SW 1271 (cell line): Measurements from ENCODE around the gene DNAJA3.
A peak's percentile ranks its signal among the peaks of the same experiment; 100 is the strongest.
"Not testable (repeated sequence)": the region's sequence is repeated elsewhere in the genome, so short reads cannot be mapped to it uniquely, and the experiment has no call there.

Source experiments
- DNase-seq, 2 experiments: peaks; one replicate each; lab custom pipeline; 2025; lab: John Stamatoyannopoulos, UW

DNAJA3 gene

DNA sequence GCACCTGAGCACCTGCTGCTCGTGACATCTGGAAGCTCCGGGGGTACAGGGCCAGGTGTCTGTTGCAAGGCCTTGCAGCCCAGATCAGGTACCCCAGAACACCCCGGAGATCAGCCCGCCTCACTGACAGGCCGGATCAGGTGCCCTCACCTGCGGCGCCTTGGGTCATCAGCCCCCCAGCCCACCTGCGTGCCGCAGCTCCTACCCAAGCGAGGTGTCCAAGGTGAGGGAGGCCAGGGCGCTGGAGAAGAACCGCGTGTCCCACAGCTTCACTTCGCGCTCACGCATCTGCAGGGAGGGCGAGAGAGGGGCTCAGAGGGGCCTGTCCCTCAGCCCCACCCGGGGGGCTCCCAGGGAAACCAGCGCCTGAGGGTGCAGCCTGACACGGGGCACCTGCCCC lies 37.9 kb upstream of the DNAJA3 start:
- DNase-seq = no peak

DNA sequence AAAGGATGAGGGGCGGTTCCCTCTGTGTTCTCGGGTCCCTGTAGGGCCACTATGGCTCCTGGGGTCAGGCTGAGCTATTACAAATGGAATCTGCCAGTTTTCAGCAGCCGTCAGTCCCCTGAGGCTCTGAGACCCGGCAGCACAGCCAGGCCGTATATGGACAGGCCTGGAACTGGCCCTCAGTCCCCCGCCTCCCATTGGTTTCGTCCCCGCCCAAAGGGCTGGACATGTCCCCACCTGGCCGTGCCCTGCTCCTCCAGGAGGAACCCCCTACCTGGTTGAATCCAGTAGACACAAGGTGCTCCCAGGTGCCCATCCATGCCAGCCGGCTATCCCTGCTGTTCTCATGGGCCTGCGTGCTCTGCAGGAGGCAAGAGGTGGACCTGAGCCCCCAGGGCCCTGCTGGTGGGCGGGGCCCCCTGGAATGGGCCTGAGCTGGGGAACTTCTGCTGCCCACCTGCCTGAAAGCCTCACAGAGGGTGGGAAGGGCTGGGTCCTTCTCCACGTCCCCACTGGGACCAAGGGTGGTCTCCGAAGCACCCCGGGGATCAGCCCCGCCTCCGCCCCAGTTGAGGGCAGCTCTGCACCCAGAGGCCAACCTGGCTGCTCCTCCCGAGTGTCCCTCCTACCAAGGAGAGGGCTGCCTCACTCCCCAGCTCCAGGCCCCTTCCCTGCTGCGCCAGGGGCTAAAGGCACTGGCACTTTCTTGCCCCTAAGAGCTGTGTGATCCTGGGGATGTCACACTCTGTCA lies 37.2 kb upstream of the DNAJA3 start:
- no peak for DNase-seq

DNA sequence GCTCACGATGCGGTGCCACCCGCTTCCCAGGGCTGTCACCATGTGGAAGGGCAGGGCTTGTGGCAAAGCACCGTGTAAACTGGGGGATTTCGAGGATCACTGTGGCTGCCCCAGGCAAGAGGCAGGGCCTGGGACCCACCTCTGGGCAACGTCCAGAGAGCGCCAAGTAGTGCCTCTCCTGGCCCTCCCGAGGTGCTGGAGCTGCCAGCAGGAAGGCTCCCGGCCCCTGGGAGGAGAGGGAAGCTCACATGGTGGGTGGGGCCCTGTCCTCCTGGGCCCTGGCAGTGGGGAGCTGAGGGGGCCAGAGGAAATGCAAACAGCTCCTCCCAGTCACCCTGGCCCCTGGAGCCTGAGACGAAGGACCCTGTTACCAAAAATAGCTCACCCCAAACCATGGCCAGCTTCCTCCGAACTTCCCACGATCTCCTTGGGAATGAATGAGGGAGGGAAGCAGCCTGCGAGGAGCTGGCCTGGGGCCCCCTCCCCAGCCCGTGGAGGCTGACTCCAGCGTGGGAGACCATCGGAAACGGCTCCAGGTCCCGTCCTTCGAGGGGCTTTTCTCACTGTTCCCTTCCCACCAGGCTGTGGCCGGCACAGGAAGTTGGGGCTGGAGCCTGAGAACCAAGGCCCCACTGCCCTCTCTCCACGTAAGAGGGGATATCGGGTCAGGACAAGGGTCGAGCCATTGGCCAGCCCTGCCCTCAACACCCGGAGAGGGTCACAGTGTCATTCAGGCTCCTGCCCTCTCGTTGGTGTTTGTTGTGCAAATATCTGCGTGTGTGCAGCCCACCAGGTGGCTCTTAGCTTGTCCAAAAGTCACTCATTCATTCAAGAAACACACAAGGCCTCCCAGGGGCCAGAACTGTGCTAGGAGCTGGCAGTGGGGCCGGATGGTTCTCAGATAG lies 36.4 kb upstream of the DNAJA3 start:
- no peak for DNase-seq

DNA sequence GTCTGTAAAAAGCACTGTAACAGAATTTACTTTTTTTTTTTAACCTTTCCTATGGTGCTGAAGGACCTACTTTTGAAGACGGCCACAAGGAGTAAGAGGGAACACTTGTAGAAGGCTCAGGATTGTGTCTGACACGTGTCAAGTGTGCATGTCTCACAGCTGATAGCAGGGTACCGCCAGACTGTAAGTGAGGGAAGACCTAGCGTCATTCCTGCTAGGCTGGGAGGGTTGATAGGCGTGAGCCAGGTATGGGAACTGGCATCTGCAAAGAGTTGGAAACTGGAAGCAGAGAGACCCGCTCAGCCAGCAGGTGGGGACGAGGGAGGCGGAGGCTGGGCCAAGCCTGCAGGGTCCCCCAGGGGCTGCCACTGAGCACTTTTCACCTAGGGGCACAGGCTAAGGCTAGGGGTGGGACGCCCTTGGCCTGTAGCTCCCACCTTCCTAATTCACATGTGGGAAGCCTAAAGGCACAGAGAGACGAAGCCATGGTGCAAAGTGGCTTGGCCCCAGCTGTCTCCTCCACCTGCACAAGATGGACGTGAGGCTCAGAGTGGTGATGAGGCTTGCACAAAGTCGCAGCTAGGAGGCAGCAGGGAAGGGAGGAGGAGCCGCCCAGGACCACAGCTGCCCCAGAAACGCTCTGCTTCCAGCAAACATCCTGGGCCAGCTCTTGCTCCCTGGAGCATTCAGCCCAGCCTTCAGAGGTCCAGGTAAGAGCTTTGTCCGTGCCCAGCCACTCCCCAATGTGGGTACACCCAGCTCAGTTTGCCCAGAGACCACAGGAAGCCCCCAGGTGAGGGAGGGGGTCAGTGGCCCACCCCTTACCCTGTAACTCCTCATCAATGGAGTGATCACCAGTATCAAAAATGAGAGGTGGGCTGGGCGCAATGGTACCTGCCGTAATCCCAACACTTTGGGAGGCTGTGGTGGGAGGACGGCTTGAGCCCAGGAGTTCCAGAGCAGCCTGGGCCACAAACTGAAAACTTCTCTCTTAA lies 35.1 kb upstream of the DNAJA3 start:
- no peak for DNase-seq

DNA sequence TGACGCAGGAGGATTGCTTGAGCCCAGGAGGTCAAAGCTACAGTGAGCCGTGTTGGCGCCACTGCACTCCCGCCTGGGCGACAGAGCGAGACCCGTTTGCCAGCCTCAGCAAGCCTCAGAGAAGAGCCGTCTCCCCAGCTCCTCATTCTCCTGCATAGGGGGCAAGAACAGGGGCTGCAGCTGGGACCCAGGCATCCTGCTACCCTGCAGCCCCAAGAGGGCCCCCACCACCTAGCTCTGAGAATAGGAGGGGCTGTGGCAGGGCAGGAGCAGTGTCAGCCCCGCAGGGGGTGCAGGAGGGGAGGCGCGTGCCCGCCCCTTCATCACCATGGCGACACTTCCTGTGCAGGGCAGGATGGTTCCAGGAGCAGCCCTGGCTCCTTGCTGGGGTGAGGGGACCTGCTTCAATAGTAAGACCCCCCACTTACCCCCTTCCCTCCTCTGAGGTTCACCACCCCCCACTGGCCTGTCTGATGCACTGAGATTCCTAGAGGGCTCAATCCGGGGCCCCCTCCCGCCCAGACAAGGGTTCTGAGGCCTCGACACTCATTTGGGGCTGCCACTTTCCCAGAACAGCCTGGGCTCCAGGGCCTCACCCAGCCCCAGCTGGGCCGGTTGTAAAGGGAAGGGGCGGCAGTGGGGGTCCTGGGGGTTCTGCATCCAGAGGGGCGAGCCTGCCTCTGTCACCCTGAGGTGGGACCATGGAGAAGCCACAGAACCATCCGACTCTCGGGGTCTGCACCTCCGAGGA lies 33.9 kb upstream of the DNAJA3 start:
- DNase-seq = no peak

DNA sequence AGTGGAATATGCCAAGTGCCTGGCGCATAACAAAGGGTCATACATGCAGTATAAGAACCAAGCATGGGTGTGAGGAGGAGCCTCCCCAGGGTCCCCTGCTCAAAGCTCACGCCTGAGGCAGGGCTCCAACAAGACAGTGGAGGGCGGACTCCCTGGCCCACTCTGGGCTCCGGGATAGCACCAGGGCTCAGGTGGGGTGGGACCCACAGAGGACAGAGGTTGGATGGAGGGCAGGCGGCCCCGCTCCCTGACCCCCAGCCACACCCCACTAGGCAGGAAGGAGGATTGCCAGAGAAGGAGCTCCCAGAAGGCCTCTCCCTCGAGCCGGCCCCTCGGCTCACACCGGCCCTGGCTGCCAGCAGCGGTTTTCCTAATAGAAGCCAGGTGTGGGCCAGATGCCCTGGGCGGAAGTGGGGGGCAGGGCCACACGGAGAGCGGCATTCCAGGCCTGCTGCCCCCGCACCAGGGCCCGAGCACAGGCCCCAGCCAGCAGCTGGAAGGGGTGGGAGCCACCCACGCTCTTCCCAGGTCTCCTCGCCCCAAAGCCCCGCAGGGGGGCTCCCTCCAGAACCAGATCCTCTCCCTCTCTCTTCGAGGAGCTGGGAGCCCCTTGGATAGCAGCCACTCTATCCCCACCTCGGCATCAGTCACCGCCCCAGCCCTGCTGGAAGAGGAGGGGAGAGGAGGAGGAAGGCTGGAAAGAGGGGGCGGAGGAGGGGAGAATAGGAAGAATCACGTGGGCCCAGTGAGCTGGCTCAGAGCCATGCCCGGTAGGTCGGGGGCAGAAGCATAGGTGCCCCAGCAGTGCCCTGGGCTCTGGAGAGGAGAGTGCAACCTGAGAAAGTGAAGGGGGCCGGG lies 33.1 kb upstream of the DNAJA3 start:
- no peak for DNase-seq

DNA sequence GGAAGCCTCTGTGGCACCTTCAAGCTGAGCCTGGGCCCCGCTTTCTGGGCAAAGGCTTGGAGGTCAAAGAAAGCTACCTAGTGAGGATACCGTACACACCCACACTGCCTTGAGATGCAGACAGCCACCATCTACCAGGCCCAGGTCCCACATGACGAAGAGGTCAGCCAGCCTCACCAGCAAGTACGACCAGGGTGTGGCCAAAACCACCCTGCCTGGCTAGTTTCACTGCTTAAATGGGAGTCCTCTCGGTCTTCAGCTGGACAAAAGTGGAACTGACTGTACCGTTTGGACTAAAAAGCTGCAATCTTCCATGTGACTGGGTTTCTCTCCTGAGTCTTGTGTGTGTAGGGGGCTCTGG lies 32.4 kb upstream of the DNAJA3 start:
- DNase-seq = no peak

DNA sequence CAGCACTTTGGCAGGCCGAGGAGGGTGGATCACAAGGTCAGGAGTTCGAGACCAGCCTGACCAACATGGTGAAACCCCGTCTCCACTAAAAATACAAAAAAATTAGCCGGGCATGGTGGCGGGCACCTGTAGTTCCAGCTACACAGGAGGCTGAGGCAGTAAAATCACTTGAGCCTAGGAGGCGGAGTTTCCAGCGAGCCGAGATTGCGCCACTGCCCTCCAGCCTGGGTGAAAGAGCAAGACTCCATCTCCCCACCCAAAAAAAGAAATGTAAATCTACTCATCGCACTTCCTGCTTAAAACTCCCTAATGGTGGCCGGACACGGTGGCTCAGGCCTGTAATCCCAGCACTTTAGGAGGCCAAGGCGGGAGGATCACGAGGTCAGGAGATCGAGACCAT lies 31.8 kb upstream of the DNAJA3 start:
- not testable (repeated sequence) for DNase-seq

DNA sequence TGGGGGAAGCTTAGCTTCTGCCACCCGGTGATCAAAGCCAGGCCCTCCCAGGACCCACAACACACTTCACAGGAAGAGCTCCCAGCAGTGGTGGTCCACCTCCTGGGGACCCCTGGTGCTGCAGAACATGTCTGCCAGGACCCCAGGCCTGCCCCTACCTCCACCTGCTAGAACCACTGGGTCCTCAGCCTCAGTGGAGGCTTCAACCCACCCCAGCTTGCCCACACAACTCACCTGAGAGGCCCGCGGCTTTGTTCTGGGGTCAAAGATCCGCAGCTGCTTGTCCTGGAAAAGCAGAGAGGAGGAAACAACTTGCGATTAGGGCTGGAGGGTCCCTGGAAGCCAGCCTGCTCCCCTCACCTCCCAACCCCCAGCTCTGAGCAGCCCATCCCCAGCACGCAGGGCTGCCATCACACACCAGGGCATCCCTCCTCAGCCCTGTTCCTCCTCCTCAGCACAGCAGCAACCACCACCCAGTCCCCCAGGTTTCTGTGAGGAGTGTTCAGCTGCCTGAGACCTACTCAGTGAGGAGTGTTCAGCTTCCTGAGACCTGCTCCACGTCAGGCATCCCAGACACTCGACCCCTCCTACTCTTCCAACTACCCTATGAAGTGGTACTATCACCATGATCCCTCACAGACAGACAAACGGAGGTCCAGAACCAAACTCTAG lies 30.5 kb upstream of the DNAJA3 start:
- DNase-seq = no peak

DNA sequence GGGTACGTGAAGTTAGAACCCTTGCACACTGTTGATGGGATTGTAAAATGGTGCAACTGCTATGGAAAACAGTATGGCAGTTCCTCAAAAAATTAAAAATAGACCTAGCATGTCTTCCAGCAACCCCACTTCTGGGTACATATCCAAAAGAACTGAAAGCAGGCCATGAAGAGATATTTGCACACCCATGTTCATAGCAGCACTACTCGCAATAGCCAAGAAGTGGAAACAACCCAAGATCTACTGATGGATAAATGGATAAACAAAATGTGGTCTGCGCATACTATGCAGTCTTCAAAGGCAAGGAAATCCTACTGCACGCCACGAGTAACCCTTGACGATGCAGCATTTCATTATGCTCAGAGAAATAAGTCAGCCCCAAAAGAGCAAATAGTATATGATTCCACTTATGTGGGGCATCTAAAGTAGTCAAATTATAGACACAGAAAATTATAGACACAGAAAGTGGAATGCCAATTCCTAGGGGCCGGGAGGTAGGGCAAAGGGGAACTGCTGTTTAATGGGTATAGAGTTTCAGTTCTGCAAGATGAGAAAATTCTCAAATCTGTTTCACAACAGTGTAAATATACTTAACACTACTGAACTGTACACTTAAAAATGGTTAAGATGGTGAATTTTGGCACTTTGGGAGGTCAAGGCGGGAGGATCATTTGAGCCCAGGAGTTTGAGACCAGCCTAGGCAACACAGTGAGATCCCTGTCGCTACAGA lies 26.5 kb upstream of the DNAJA3 start:
- no peak for DNase-seq

DNA sequence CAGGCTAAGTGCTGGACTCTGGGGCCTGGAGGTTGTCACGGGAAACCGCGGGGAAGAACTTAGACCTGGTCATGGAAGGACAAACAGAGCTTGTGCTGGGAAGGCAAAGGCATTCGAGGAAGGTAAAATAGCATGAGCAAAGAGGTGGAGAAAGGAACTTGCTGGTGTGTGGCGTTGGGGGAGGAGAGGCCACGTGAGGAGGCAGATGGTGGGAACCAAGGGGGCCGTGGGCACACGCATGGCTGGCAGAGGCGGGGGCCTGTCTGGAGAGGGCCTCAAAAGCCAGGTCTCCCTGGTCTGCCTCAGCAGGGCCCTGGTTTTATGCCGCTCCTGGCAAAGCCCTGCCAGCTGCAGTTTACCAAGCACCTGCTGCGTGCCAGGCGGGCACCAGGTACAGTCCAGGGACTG lies 24.6 kb upstream of the DNAJA3 start:
- DNase-seq = no peak

DNA sequence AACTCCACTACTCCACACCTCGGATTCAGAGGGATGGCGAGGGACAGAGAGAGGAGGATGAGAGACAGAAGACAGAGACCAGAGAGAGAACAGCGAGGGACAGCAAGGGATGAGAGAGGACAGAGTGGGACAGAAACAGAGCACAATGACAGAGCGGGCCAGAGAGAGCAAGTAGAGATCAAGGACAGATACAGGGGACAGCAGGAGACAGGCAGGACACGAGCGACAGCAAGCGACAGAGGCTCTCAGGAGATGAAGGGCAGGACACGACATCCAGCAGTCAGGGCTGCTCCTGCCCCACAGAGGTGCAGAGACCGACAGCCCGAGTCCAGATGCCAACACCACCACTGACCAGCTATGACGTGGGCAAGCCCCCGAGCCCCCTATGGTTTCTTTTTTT lies 24.2 kb upstream of the DNAJA3 start:
- DNase-seq = no peak

DNA sequence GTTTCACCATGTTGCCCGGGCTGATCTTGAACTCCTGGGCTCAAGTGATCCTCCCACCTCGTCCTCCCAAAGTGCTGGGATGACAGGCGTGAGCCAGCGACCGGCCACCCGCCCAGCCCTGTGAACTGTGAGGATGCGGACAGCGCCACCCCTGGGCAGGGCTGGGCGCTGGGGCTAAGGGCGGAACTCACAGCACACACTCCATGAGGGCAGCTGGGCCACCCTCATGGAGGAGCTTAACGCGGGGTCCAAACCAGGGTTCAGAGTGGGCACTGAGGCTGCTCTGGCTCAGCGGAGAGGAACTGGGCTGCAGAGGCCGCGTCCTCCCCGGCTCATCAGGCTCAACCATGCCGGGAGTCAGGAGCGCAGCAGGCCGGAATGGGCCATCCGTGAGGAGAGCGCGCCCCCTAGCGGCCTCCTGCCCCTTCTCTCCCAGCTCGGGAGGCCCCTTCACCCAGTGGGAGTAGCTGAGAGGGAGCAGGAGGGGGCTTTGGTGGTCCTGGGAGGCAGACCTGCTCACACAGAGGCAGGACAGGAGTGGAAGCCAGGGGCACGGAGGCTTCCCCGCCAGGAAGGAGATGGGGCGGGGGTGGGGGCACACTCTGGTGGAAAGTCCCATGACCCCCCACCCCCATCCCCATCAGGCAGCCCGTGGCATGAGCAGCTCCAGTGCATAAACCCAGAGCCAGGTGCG lies 23.1 kb upstream of the DNAJA3 start:
- DNase-seq = peak in 1 of 2 experiments; percentile 48

DNA sequence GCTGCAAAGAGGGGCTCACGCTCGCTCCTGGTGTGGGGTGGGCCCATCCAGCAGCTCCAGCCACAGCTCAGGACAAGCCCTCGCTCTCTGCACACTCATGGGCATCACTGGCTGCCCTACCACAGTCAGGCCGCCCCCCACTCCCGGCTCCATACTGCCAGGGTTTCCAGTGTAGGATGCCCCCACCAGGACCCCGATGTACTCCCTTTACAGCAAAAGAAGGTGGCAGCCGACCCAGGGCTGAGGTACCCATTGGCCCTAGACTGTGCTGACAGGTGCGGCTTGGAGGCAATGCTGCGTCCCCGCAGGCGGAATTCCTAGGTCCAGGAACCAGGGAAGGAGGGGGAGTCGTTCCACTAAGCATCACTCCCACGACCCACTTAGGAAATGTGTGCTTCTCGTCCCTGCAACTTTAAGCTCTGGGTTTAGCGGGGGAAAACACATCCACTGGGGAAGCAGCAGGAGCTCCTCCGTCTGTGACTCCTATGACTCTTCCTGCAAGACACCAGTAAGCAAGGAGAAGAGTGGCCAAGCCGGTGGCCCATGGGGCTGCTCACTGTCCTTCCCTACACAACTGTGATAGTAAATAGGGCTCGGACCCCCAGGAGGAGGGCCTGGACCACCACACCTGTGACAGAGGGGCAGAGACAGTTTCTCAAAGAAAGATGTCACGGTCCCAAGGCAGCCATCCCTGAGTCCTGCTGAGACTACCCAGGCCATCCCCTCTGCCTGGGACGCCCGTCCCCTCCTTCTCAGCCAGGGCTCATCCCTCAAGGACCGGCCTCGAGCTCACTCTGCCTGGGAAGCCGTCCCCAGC lies 22.3 kb upstream of the DNAJA3 start:
- DNase-seq = no peak

DNA sequence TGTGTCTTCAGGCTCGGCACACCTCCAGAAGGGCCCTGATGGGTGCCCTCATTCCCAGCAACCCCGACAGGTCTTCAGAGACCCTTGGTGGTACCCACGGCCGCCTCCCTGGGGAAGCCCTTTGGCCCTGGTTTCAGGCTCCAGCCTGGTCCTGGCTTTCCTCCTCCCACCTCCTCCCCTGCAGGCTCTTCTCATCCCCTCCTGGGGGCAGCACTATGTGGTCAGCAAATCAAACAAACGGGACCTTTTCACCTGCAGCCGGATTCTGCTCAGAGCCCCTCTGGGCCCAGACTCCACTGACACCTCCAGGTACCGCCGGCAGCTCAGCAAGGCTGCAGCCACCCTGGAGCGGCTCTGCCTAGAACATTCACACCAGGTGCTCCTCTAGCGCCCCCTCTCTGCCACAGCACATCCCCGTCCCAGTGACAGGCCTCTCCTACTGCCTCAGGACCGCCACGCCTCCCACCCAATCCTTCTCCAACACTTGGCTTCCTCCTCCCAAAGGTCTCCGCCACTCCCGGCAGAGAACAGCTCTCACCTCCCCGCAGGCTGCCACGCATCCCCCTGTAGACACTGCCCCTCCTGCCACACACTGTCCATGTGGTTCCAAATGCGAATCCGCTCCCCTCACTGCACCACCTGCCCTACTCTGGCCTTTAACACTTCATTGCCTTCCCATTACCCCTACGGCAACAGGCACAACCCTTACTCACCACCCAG lies 21.3 kb upstream of the DNAJA3 start:
- peak in 1 of 2 experiments; percentile 27 for DNase-seq

DNA sequence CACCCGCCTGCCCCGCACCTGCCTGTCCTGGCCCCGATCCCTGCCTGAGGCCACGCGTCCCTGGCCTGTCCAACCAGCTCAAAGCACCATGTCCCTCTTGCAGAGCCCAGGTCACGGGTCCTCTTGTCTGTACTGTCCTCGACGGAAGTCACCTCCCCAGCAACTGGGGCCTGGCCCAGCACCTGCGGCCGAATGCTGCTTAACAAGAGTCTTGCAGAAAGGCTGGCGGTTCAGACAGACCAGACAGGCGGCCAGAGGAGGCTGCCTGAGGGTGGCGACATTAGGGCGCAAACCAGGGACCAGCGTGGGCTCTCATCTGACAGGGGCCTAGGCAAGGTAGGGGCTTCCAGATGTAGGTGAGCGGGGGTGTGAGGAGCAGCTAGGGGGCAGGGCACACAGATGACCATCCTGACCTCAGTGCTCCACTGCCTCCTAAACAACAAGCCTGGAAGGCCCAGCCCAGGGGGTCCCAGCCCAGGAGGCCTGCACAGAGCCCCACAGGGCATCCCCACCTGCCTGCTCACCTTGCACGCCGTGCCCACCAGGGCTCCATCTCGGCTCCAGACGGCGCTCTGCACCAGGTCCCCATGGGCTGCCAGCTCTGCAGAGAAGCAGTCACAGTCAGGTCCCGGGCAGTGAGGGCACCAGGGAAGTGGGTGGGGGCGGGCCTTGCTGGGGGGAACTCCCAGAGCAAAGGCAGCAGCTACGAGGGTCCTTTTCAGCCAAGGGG lies 20.5 kb upstream of the DNAJA3 start:
- no peak for DNase-seq
